Measurements from ENCODE around the gene TAF1B.

The TAF1B gene

DNA sequence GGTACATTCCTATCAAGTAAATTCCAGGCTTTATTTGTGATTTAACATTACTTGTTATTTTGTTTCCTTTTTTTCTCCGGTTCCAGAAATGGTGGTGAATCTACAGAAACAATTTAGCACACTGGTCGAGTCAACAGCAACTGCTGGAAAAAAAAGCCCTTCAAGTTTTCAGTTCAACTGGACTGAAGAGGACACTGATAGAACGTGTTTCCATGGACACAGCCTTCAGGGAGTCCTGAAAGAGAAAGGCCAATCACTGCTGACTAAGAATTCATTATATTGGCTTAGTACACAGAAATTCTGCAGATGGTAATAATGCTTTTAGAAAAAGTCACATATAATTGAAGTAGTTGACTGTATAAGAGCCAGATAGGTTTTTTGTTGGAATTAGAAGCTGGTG lies 76.2 kb downstream of the TAF1B start:
- TF ChIP-seq CTCF (IDR thresholded peaks at IDR 0.05): no peak

GRCh38 chr2:9937258-9937657 lies 94.0 kb downstream of the TAF1B start:
- TF ChIP-seq CTCF (IDR thresholded peaks at IDR 0.05): no peak

DNA sequence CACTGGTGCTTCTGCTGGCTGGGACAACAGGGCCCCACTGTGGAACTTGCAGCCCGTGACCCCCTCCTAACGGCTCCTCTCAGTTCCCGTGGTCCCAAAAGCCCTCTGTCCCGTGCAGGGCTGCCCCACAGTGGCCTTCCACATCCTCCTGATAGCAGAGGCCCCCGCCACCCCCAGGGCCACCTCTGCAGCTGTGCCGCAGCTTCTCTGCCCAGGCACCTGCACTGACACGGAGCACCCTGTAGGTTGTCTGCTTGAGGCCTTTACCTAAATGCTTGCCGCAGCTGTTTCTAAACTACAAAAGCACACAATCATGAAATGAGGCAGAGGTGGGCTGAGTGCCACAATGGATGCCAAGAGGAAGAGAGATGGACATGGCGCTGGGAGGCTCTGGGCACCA lies 94.7 kb downstream of the TAF1B start:
- TF ChIP-seq CTCF (IDR thresholded peaks at IDR 0.05): no peak

GRCh38 chr2:9939587-9940485 lies 96.6 kb downstream of the TAF1B start:
- no peak for TF ChIP-seq CTCF (IDR thresholded peaks at IDR 0.05)

DNA sequence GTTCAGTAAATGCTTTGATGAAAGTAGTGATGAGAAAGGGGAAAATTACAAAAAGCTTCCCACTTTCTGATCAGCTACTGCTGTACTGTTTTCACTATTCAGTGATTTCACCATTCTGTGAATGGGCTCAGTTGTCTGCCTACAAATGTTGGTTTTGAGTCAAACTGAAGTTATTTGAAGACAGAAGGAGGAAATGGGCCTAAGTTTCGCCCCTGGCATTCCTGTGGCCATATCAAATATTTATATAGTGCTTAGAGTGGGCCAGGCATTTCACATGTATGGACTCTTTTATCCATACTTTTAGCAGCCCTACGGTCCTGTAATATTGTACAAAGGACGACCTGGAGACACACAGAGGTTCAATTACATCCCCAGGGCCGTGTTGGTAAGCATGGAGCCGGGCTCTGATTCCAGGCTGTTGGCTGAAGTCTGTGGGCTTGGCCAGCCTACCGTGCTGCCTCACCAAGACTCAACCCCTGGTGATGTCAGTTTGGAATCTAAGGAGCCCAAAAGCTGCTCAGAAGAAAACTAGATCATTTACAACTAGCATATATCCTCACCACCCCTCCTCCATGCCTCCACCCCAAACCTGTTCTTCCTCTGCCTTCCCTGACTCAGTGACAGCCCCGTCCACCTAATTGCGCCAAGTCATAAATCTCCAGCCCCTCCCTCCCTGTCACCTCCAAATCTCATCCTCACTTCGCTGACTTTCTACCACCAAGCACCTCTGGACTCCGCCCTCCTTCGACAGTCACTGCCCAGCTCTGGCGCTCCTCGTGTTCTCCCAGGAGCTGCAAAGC lies 98.1 kb downstream of the TAF1B start:
- TF ChIP-seq CTCF (IDR thresholded peaks at IDR 0.05): no peak

DNA sequence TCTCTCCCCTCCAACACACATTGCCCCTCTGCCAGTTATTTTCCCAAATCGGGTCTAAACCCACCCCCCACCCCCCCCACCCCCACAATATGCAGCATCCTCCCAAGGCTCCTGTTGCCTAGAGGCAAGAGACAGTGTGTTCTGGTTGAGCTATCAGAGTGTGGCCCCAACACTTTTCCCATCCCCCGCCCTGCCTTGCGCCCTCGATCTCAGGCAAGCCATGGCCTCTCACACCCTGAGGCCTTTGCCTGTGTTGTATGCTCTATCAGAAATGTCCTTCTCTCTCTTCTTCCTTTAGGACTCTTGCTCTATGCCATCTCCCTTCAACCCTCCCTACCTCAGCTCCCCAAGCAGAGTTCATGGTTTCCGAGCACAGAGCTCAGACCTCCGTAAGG lies 98.7 kb downstream of the TAF1B start:
- no peak for TF ChIP-seq CTCF (IDR thresholded peaks at IDR 0.05)

- TF ChIP-seq CTCF (IDR thresholded peaks at IDR 0.05): no peak
These were observed 101.1 kb downstream of the TAF1B start for GRCh38 chr2:9944330-9944758.
